Thoracic aorta (tissue), 2 donors: Measurements from ENCODE around the gene LIMA1. TPM values are rescaled to one million over a fixed set of nuclear protein-coding genes. Genes with fewer than 3 reads are reported as not detected.

Experiments
- ATAC-seq: fragments of 150-250 bp; one replicate; pipeline ENCODE4 v1.8.0; 2017; ENCODE audit warnings: low read depth; ENCODE audit not compliant: insufficient number of reproducible peaks, low FRiP score
- DNase-seq: peaks from one replicate; pipeline ENCODE4 v3.0.0-alpha.2; 2020; ENCODE audit warnings: low spot score
- H3K27ac ChIP-seq, 2 donors: fragments of 200-600 bp; sonication (generic); 1 replicate in 1 of 2; 2 replicates in 1 of 2; pipeline ENCODE4 v1.5.1; 2016; ENCODE audit warnings: mild to moderate bottlenecking in 2 of 2, moderate library complexity in 2 of 2
- H3K27me3 ChIP-seq: fragments of 200-600 bp; sonication (generic); replicated peaks from 2 replicates; pipeline ENCODE4 v1.6.0; 2016; ENCODE audit warnings: mild to moderate bottlenecking; ENCODE audit not compliant: insufficient read depth
- H3K36me3 ChIP-seq: fragments of 200-600 bp; sonication (generic); one replicate; pipeline ENCODE4 v1.5.1; 2016
- H3K4me1 ChIP-seq, 2 donors: fragments of 200-600 bp; sonication (generic); 1 replicate in 1 of 2; 2 replicates in 1 of 2; pipeline versions ENCODE4 v1.5.1 to v1.6.0; 2016; ENCODE audit warnings: low read depth in 2 of 2, mild to moderate bottlenecking in 1 of 2; ENCODE audit not compliant: control insufficient read depth in 1 of 2
- H3K4me3 ChIP-seq: fragments of 200-600 bp; sonication (generic); 2 replicates; pipeline ENCODE4 v1.5.1; 2016; ENCODE audit warnings: mild to moderate bottlenecking
- H3K9me3 ChIP-seq: fragments of 200-600 bp; sonication (generic); 2 replicates; pipeline ENCODE4 v1.5.1; 2016
- CTCF ChIP-seq: fragments of 200-600 bp; sonication (generic); IDR thresholded peaks from one replicate; pipeline ENCODE4 v1.5.1; 2019; ENCODE audit warnings: antibody characterized with exemption
- total RNA-seq, 2 donors: library from RNA; depleted of rRNA; stranded (reverse); fragments of >200 nt; gene quantifications; one replicate each; pipeline versions ENCODE4 v1.1.0 to v1.2.3, GENCODE V29; 2016

The LIMA1 gene
- total RNA-seq, 2 donors from 2014 or later = 103 to 194 TPM

DNA sequence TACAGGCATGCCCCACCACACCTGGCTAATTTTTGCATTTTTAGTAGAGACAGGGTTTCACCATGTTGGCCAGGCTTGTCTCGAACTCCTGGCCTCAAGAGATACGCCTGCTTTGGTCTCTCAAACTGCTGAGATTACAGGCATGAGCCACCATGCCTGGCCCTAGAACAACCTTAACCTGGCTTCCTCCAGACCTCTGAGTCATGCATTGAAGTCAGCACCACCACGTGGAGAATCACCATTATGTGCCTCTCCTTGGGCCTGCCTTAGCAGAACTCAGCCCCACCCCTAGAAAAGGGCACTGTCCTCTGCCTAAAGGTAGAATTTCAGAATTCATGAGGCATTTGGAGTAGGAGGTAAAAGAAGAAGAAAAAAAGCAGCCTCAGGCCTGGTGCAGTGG, 49.0 kb downstream of the LIMA1 start:
- H3K36me3 ChIP-seq = peaks cover 2% of the 10 kb centered on the region
- no peaks in the 10 kb centered on the region for H3K27me3 ChIP-seq
- DNase-seq (no peak), ATAC-seq (no peak)
- H3K27ac ChIP-seq = no peak overlapping the region
- no peaks in the 10 kb centered on the region for H3K9me3 ChIP-seq
- TF ChIP-seq CTCF = no peak
- H3K4me1 ChIP-seq = peaks cover 0 to 18% of the 10 kb centered on the region in 2 donors
- no peak overlapping the region for H3K4me3 ChIP-seq

- Histone ChIP-seq H3K9me3 (no peaks in the 10 kb centered on the region), H3K27me3 (no peaks in the 10 kb centered on the region), H3K4me1 (peaks cover 0 to 14% of the 10 kb centered on the region in 2 donors), H3K4me3 (no peak overlapping the region), H3K27ac (no peak overlapping the region), H3K36me3 (peaks cover 2% of the 10 kb centered on the region)
- ATAC-seq (no peak), DNase-seq (no peak)
- no peak for TF ChIP-seq CTCF
These were observed 50.5 kb downstream of the LIMA1 start for GRCh38 chr12:50232771-50233209.

DNA sequence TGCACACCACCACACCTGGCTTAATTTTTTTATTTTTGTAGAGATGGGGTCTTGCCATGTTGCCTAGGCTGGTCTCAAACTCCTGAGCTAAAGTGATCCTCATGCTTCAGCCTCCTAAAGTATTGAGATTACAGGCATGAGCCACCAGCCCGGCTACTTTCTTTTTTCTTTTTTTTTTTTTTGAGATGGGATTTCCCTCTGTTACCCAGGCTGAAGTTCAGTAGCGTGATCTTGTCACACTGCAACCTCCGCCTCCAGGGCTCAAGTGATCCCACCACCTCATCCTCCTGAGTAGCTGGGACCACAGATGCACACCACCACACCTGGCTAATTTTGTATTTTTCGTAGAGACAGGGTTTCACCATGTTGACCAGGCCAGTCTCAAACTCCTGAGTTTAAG, 51.1 kb downstream of the LIMA1 start:
- Histone ChIP-seq H3K36me3 (peaks cover 2% of the 10 kb centered on the region), H3K27ac (no peak overlapping the region), H3K9me3 (no peaks in the 10 kb centered on the region), H3K4me3 (no peak overlapping the region), H3K4me1 (peaks cover 0 to 14% of the 10 kb centered on the region in 2 donors), H3K27me3 (no peaks in the 10 kb centered on the region)
- DNase-seq = no peak
- no peak for TF ChIP-seq CTCF
- ATAC-seq = no peak

DNA sequence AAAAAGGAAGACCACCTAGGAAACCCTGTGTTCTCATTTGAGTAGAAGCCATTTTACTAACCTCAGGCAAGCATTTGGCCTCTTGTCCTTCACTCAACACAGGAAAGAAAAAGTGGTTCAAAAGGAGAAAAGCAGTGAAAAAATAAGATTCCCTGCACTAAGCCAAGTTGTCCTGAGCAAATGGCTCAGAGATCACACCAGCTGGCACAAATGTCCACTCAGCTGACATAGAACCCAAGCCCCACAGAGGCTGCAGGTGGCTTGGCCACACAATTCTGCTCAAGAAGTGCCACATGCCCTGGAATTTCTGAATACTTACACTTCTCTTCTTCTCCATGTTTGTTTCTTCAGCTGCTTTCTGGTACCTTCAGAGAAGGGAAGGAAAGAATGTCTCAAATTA, 52.0 kb downstream of the LIMA1 start:
- DNase-seq (no peak), ATAC-seq (no peak)
- H3K27me3 ChIP-seq = no peaks in the 10 kb centered on the region
- H3K4me1 ChIP-seq = peaks cover 0 to 14% of the 10 kb centered on the region in 2 donors
- H3K9me3 ChIP-seq = no peaks in the 10 kb centered on the region
- H3K4me3 ChIP-seq = no peak overlapping the region
- no peak overlapping the region for H3K27ac ChIP-seq
- TF ChIP-seq CTCF = no peak
- H3K36me3 ChIP-seq = peaks cover 2% of the 10 kb centered on the region

DNA sequence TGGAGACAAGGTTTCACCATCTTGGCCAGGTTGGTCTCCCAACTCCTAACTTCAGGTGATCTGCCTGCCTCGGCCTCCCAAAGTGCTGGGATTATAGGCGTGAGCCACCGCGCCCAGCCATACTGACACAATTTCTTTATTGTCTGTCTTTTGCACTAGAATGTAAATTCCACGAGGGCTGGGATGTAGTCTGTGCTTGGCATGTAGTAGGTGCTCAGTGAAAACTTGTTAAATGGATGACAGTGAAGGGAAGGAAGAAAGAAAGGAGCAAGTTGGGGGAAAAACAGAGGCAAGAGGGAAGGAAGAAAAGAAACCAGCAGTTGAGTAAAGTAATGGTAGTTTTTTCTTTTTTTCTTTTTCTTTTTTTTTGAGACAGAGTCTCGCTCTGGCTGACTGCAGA, 53.1 kb downstream of the LIMA1 start:
- Histone ChIP-seq H3K4me1 (peaks cover 0 to 14% of the 10 kb centered on the region in 2 donors), H3K9me3 (no peaks in the 10 kb centered on the region), H3K27ac (no peak overlapping the region), H3K27me3 (no peaks in the 10 kb centered on the region), H3K36me3 (peaks cover 2% of the 10 kb centered on the region), H3K4me3 (no peak overlapping the region)
- no peak for TF ChIP-seq CTCF
- DNase-seq (no peak), ATAC-seq (no peak)
